ENCODE data around the gene SMTNL2. TPM values are rescaled to one million over a fixed set of nuclear protein-coding genes. Genes with fewer than 3 reads are reported as not detected.

Gene SMTNL2
- total RNA-seq, 1 experiment from 2014 or later: 39.3 TPM

- intact Hi-C loops (cut with micrococcal nuclease; ENCODE audit: unreplicated experiment): no loop called here
- H3K4me3 Mint-ChIP-seq (ENCODE audit: unreplicated experiment): no peak overlapping the region
- TF ChIP-seq CTCF (IDR thresholded peaks at IDR 0.05; ENCODE audit: insufficient read depth in 1 of 2, low read depth in 1 of 2, low read length in 1 of 2, severe bottlenecking in 1 of 2, unreplicated experiment in 1 of 2): no peak
- H3K36me3 ChIP-seq (ENCODE audit: control insufficient read depth, insufficient read depth, low read length): no peaks in the 10 kb centered on the region
- H3K27ac Mint-ChIP-seq (ENCODE audit: unreplicated experiment): no peak overlapping the region
- DNase-seq: no peak
- POLR2A ChIA-PET: no interaction called here
- peaks cover 27% of the 10 kb centered on the region for H3K36me3 Mint-ChIP-seq (ENCODE audit: insufficient read depth, unreplicated experiment)
- H3K4me1 ChIP-seq: no peaks in the 10 kb centered on the region
- H3K4me1 Mint-ChIP-seq (ENCODE audit: low read depth, unreplicated experiment): no peaks in the 10 kb centered on the region
- no peaks in the 10 kb centered on the region for H3K9me3 Mint-ChIP-seq (ENCODE audit: unreplicated experiment)
- no peaks in the 10 kb centered on the region for H3K9me3 ChIP-seq
- H3K4me3 ChIP-seq (ENCODE audit: low read depth, low read length): no peak overlapping the region
- CTCF ChIA-PET: no interaction called here
- H3K27me3 Mint-ChIP-seq (ENCODE audit: insufficient read depth, unreplicated experiment): no peaks in the 10 kb centered on the region
- no TSS peak for BruUV-seq (replicated peaks)
- H3K27me3 ChIP-seq (replicated peaks; ENCODE audit: control insufficient read depth, insufficient read depth, low read length): no peaks in the 10 kb centered on the region
These were observed 36.3 kb upstream of the SMTNL2 start for GRCh38 chr17:4548061-4548461.

- no peak overlapping the region for H3K4me3 ChIP-seq (ENCODE audit: low read depth, low read length)
- ChIA-PET POLR2A (interaction anchor here (0.5 kb wide), 1 partner anchor 115 kb away, joined by 3 read pairs; no protein-coding TSS in a partner anchor), CTCF (interaction anchor here (0.6 kb wide), 1 partner anchor 11 kb away, joined by 3 read pairs; no protein-coding TSS in a partner anchor)
- H3K4me3 Mint-ChIP-seq (ENCODE audit: unreplicated experiment): no peak overlapping the region
- no TSS peak for BruUV-seq (replicated peaks)
- intact Hi-C loops (cut with micrococcal nuclease; ENCODE audit: unreplicated experiment): no loop called here
- H3K27ac Mint-ChIP-seq (ENCODE audit: unreplicated experiment): no peak overlapping the region
- H3K36me3 ChIP-seq (ENCODE audit: control insufficient read depth, insufficient read depth, low read length): no peaks in the 10 kb centered on the region
- no peaks in the 10 kb centered on the region for H3K9me3 ChIP-seq
- H3K9me3 Mint-ChIP-seq (ENCODE audit: unreplicated experiment): no peaks in the 10 kb centered on the region
- no peak for DNase-seq
- TF ChIP-seq CTCF (IDR thresholded peaks at IDR 0.05; ENCODE audit: insufficient read depth in 1 of 2, low read depth in 1 of 2, low read length in 1 of 2, severe bottlenecking in 1 of 2, unreplicated experiment in 1 of 2): no peak
- no peaks in the 10 kb centered on the region for H3K4me1 Mint-ChIP-seq (ENCODE audit: low read depth, unreplicated experiment)
- no peaks in the 10 kb centered on the region for H3K27me3 ChIP-seq (replicated peaks; ENCODE audit: control insufficient read depth, insufficient read depth, low read length)
- no peaks in the 10 kb centered on the region for H3K4me1 ChIP-seq
- H3K27me3 Mint-ChIP-seq (ENCODE audit: insufficient read depth, unreplicated experiment): no peaks in the 10 kb centered on the region
- peaks cover 27% of the 10 kb centered on the region for H3K36me3 Mint-ChIP-seq (ENCODE audit: insufficient read depth, unreplicated experiment)
These were observed 35.4 kb upstream of the SMTNL2 start for GRCh38 chr17:4548721-4549531.

- Histone ChIP-seq H3K9me3 (no peaks in the 10 kb centered on the region), H3K4me3 (ENCODE audit: low read depth, low read length) (no peak overlapping the region), H3K27me3 (replicated peaks; ENCODE audit: control insufficient read depth, insufficient read depth, low read length) (no peaks in the 10 kb centered on the region), H3K4me1 (no peaks in the 10 kb centered on the region), H3K36me3 (ENCODE audit: control insufficient read depth, insufficient read depth, low read length) (no peaks in the 10 kb centered on the region)
- Mint-ChIP-seq H3K36me3 (ENCODE audit: insufficient read depth, unreplicated experiment) (peaks cover 32% of the 10 kb centered on the region), H3K9me3 (ENCODE audit: unreplicated experiment) (no peaks in the 10 kb centered on the region), H3K4me3 (ENCODE audit: unreplicated experiment) (no peak overlapping the region), H3K27ac (ENCODE audit: unreplicated experiment) (no peak overlapping the region), H3K4me1 (ENCODE audit: low read depth, unreplicated experiment) (no peaks in the 10 kb centered on the region), H3K27me3 (ENCODE audit: insufficient read depth, unreplicated experiment) (no peaks in the 10 kb centered on the region)
- no TSS peak for BruUV-seq (replicated peaks)
- intact Hi-C loops (cut with micrococcal nuclease; ENCODE audit: unreplicated experiment): no loop called here
- no peak for DNase-seq
- ChIA-PET POLR2A (interaction anchor here (0.6 kb wide), 1 partner anchor 570 kb away, joined by 4 read pairs; no protein-coding TSS in a partner anchor), CTCF (no interaction called here)
- no peak for TF ChIP-seq CTCF (IDR thresholded peaks at IDR 0.05; ENCODE audit: insufficient read depth in 1 of 2, low read depth in 1 of 2, low read length in 1 of 2, severe bottlenecking in 1 of 2, unreplicated experiment in 1 of 2)
These were observed 34.4 kb upstream of the SMTNL2 start for GRCh38 chr17:4549781-4550533.
